B cell (primary cell): ENCODE data around the gene KCNS3.

Experiments used
- CTCF ChIP-seq: fragments of 200-600 bp; IDR thresholded peaks from one replicate; pipeline ENCODE4 v1.8.0; 2022; ENCODE audit warnings: antibody characterized with exemption, mild to moderate bottlenecking
- EZH2 ChIP-seq: IDR thresholded peaks from 2 replicates; pipeline ENCODE4 v1.6.1; 2012; ENCODE audit warnings: borderline replicate concordance, low read depth, mild to moderate bottlenecking, moderate library complexity, low read length; ENCODE audit not compliant: insufficient read depth, poor library complexity, severe bottlenecking

- TF ChIP-seq CTCF (no peak), EZH2 (no peak)
These were observed 56.3 kb downstream of the KCNS3 start for GRCh38 chr2:17934721-17935120.
